ENCODE measurements around the gene MYOZ2. TPM values are rescaled to one million over a fixed set of nuclear protein-coding genes. Genes with fewer than 3 reads are reported as not detected.
A peak's percentile ranks its signal among the peaks of the same experiment; 100 is the strongest.

Gene MYOZ2
- total RNA-seq (ENCODE audit: low replicate concordance) = not detected in 2 replicates

- H3K27me3 ChIP-seq = no peaks in the 10 kb centered on the region
- no peaks in the 10 kb centered on the region for H3K36me3 ChIP-seq
- no peaks in the 10 kb centered on the region for H3K79me2 ChIP-seq (ENCODE audit: low read depth)
- Mint-ChIP-seq H3K36me3 (no peaks in the 10 kb centered on the region), H3K4me1 (peaks cover 9% of the 10 kb centered on the region), H3K4me3 (no peak within 1 kb of the TSS), H3K9me3 (no peaks in the 10 kb centered on the region), H3K27me3 (ENCODE audit: insufficient read depth, low read depth) (no peaks in the 10 kb centered on the region), H3K27ac (no peak within 1 kb of the TSS)
- H3K4me3 ChIP-seq = no peak within 1 kb of the TSS
- H3K27ac ChIP-seq = no peak within 1 kb of the TSS
- TF ChIP-seq EZH2 (IDR thresholded peaks at IDR 0.05) (no peak), EZH2phosphoT487 (IDR thresholded peaks at IDR 0.05) (no peak)
- TF ChIP-seq, protein P1, sequence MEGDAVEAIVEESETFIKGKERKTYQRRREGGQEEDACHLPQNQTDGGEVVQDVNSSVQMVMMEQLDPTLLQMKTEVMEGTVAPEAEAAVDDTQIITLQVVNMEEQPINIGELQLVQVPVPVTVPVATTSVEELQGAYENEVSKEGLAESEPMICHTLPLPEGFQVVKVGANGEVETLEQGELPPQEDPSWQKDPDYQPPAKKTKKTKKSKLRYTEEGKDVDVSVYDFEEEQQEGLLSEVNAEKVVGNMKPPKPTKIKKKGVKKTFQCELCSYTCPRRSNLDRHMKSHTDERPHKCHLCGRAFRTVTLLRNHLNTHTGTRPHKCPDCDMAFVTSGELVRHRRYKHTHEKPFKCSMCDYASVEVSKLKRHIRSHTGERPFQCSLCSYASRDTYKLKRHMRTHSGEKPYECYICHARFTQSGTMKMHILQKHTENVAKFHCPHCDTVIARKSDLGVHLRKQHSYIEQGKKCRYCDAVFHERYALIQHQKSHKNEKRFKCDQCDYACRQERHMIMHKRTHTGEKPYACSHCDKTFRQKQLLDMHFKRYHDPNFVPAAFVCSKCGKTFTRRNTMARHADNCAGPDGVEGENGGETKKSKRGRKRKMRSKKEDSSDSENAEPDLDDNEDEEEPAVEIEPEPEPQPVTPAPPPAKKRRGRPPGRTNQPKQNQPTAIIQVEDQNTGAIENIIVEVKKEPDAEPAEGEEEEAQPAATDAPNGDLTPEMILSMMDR (IDR thresholded peaks at IDR 0.05) = no peak
- H3K9me3 ChIP-seq (ENCODE audit: low read depth) = no peaks in the 10 kb centered on the region
- H2AFZ ChIP-seq (replicated peaks) = no peak within 1 kb of the TSS
- H3K4me1 ChIP-seq = no peaks in the 10 kb centered on the region
- DNase-seq (ENCODE audit: low spot score) = no peak
- no peaks in the 10 kb centered on the region for H3F3A ChIP-seq (ENCODE audit: low read depth)
- H3K9ac ChIP-seq = no peak within 1 kb of the TSS
- no peak within 1 kb of the TSS for H3K4me2 ChIP-seq
- no peaks in the 10 kb centered on the region for H4K20me1 ChIP-seq (ENCODE audit: low read depth)
Observed at GRCh38 chr4:119135721-119136121, at the start of gene MYOZ2. MYOZ2 (plus strand) TSS chr4:119135832; CDS start chr4:119136526, 694 bp downstream.

DNA sequence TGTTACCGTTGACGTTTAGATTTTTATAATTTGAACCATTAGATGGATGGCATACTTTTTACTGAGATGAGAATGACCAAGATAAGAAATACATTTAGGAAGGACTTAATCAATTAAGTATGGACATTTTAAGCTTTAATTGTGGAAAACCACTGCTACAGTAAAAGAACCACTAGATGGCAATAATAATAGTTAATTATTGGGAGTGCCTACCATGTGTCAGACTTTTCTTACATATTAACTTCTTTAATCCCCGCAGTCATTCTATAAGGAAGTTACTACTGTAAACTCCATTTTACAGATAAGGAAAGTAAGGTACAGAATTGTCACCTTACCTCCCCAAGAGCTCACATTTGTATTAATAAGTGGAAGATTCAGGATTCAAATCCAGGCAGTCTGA lies 48.5 kb upstream of the MYOZ2 start:
- DNase-seq (ENCODE audit: low spot score) = no peak
- no peak overlapping the region for H3K4me2 ChIP-seq
- no peak overlapping the region for H3K4me3 ChIP-seq
- H3K4me1 Mint-ChIP-seq = peaks cover 1% of the 10 kb centered on the region
- no peaks in the 10 kb centered on the region for H3K27me3 ChIP-seq
- no peaks in the 10 kb centered on the region for H3K36me3 Mint-ChIP-seq
- no peaks in the 10 kb centered on the region for H4K20me1 ChIP-seq (ENCODE audit: low read depth)
- no peaks in the 10 kb centered on the region for H3K36me3 ChIP-seq
- H3K9ac ChIP-seq = no peak overlapping the region
- H3K4me3 Mint-ChIP-seq = no peak overlapping the region
- peaks cover 1% of the 10 kb centered on the region for H3K9me3 Mint-ChIP-seq
- no peak overlapping the region for H3K27ac Mint-ChIP-seq
- no peaks in the 10 kb centered on the region for H3F3A ChIP-seq (ENCODE audit: low read depth)
- peak overlapping the region; percentile 26 for H2AFZ ChIP-seq (replicated peaks)
- no peak overlapping the region for H3K27ac ChIP-seq
- peaks cover 6% of the 10 kb centered on the region for H3K4me1 ChIP-seq
- TF ChIP-seq, protein P1 (IDR thresholded peaks at IDR 0.05) = no peak
- no peak for TF ChIP-seq EZH2 (IDR thresholded peaks at IDR 0.05)
- no peak for TF ChIP-seq EZH2phosphoT487 (IDR thresholded peaks at IDR 0.05)
- H3K79me2 ChIP-seq (ENCODE audit: low read depth) = no peaks in the 10 kb centered on the region
- no peaks in the 10 kb centered on the region for H3K9me3 ChIP-seq (ENCODE audit: low read depth)
- H3K27me3 Mint-ChIP-seq (ENCODE audit: insufficient read depth, low read depth) = no peaks in the 10 kb centered on the region

- no peak overlapping the region for H3K27ac ChIP-seq
- peaks cover under 1% of the 10 kb centered on the region for H3K4me1 ChIP-seq
- no peak overlapping the region for H2AFZ ChIP-seq (replicated peaks)
- H3K4me2 ChIP-seq = no peak overlapping the region
- no peaks in the 10 kb centered on the region for H3K36me3 ChIP-seq
- no peaks in the 10 kb centered on the region for H4K20me1 ChIP-seq (ENCODE audit: low read depth)
- Mint-ChIP-seq H3K4me3 (no peak overlapping the region), H3K27ac (no peak overlapping the region), H3K36me3 (no peaks in the 10 kb centered on the region), H3K9me3 (peaks cover 1% of the 10 kb centered on the region), H3K27me3 (ENCODE audit: insufficient read depth, low read depth) (no peaks in the 10 kb centered on the region), H3K4me1 (no peaks in the 10 kb centered on the region)
- H3K79me2 ChIP-seq (ENCODE audit: low read depth) = no peaks in the 10 kb centered on the region
- no peak overlapping the region for H3K9ac ChIP-seq
- H3K27me3 ChIP-seq = no peaks in the 10 kb centered on the region
- H3F3A ChIP-seq (ENCODE audit: low read depth) = no peaks in the 10 kb centered on the region
- TF ChIP-seq EZH2 (IDR thresholded peaks at IDR 0.05) (no peak), EZH2phosphoT487 (IDR thresholded peaks at IDR 0.05) (no peak)
- TF ChIP-seq, protein P1 (IDR thresholded peaks at IDR 0.05) = no peak
- no peak for DNase-seq (ENCODE audit: low spot score)
- no peaks in the 10 kb centered on the region for H3K9me3 ChIP-seq (ENCODE audit: low read depth)
- no peak overlapping the region for H3K4me3 ChIP-seq
Observed at GRCh38 chr4:119087656-119088055, 48.0 kb upstream of the MYOZ2 start.
